Measurements from ENCODE around the gene RIT1. TPM values are rescaled to one million over a fixed set of nuclear protein-coding genes. Genes with fewer than 3 reads are reported as not detected.
"Not testable (repeated sequence)": the region's sequence is repeated elsewhere in the genome, so short reads cannot be mapped to it uniquely, and the experiment has no call there.

RIT1 gene
- total RNA-seq, 1 experiment from 2014 or later = 14.7 TPM

DNA sequence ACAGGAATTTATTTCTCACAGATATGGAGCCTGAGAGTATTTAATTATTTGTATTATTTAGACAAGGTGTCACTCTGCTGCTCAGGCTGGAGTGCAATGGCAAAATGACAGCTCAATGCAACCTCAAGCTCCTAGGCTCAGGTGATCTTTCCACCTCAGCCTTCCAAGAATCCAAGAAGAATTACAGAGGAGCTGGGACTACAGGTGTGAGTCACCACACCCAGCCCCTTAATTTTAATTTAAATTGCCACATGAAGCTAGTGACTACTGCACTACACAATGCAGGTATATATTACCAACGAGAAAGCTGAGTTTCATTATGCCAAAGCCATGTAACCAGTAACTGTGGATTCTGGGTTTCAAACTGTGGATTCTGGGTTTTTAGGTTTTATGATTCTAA lies 20.9 kb upstream of the RIT1 start:
- H3K27me3 ChIP-seq (ENCODE audit: low read length) = no peaks in the 10 kb centered on the region
- H3K4me3 ChIP-seq (ENCODE audit: low read length) = peak overlapping the region; percentile 80
- ChIA-PET POLR2A (ENCODE audit: unreplicated experiment) (interaction anchor here (1.0 kb wide), 1 partner anchor 195 kb away, joined by 4 read pairs; no protein-coding TSS in a partner anchor), CTCF (interaction anchor here (0.9 to 1.1 kb wide), 2 partner anchors 38 to 58 kb away, joined by 3 read pairs; no protein-coding TSS in a partner anchor)
- peak; percentile 2 for ATAC-seq
- BruUV-seq (replicated peaks) = no TSS peak
- H3K27ac ChIP-seq (ENCODE audit: low read length) = peak overlapping the region; percentile 55
- intact Hi-C loops (cut with micrococcal nuclease) = loop anchor here (5.0 kb wide), 2 partner anchors 75 to 185 kb away; partner anchors contain the start of genes GON4L and SYT11
- peak; percentile 63 for DNase-seq
- H3K9ac ChIP-seq (ENCODE audit: low read length) = peak overlapping the region; percentile 49; the same call in 1 of the 2 replicates
- H3K4me2 ChIP-seq (ENCODE audit: low read length) = peak overlapping the region; percentile 88
- H3K4me1 ChIP-seq (ENCODE audit: insufficient read depth, low read length) = peaks cover 46% of the 10 kb centered on the region
- H2AFZ ChIP-seq (ENCODE audit: low read length) = no peak overlapping the region
- H3K36me3 ChIP-seq (ENCODE audit: low read depth, low read length) = peaks cover 48% of the 10 kb centered on the region
- H4K20me1 ChIP-seq (ENCODE audit: low read length) = peaks cover 44% of the 10 kb centered on the region
- TF ChIP-seq, protein P1, sequence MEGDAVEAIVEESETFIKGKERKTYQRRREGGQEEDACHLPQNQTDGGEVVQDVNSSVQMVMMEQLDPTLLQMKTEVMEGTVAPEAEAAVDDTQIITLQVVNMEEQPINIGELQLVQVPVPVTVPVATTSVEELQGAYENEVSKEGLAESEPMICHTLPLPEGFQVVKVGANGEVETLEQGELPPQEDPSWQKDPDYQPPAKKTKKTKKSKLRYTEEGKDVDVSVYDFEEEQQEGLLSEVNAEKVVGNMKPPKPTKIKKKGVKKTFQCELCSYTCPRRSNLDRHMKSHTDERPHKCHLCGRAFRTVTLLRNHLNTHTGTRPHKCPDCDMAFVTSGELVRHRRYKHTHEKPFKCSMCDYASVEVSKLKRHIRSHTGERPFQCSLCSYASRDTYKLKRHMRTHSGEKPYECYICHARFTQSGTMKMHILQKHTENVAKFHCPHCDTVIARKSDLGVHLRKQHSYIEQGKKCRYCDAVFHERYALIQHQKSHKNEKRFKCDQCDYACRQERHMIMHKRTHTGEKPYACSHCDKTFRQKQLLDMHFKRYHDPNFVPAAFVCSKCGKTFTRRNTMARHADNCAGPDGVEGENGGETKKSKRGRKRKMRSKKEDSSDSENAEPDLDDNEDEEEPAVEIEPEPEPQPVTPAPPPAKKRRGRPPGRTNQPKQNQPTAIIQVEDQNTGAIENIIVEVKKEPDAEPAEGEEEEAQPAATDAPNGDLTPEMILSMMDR (conservative IDR thresholded peaks at IDR 0.05; ENCODE audit: low read depth, low read length) = no peak
- TF ChIP-seq EZH2phosphoT487 (IDR thresholded peaks at IDR 0.05; ENCODE audit: borderline replicate concordance, low read length) (no peak), EZH2 (IDR thresholded peaks at IDR 0.05; ENCODE audit: low read length, unreplicated experiment) (no peak)
- H3F3A ChIP-seq (ENCODE audit: low read length, unreplicated experiment) = peaks cover 21% of the 10 kb centered on the region
- H3K9me3 ChIP-seq (ENCODE audit: low read length) = no peaks in the 10 kb centered on the region
- peaks cover 76% of the 10 kb centered on the region for H3K79me2 ChIP-seq (ENCODE audit: low read length)
- no peaks in the 10 kb centered on the region for H3K9me2 ChIP-seq (replicated peaks; ENCODE audit: low read length)

DNA sequence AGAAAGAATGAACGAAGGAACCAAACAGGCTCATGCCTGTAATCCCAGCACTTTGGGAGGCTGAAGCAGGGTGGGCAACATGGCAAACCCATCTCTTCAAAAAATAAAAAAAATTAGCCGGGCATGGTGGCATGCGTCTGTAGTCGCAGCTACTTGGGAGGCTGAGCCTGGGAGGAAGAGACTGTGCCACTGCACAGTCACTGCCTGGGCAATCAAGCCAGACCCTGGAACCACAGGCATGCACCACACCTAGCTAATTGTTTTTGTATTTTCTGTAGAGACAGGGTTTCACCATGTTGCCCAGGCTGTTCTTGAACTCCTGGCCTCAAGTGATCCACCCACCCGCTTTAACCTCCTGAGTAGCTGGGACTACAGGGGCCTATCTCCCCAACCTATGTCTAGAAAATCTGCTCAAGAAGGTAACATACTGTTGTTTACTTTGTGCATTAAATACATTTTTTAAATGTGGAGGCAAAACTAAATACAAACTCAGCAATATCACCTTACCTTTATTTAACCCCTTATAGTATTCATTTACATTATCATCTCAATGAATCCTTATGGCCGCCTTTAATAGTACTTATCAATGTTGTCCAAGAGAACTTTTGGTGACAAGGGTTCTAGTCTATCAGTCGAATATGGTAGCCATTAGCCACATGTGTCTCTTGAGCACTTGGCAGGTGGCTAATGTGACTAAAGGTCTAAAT lies 20.3 kb upstream of the RIT1 start:
- Histone ChIP-seq H3K27ac (ENCODE audit: low read length) (peak overlapping the region; percentile 55), H3K9ac (ENCODE audit: low read length) (peak overlapping the region; percentile 49)
- BruUV-seq (replicated peaks) = no TSS peak

DNA sequence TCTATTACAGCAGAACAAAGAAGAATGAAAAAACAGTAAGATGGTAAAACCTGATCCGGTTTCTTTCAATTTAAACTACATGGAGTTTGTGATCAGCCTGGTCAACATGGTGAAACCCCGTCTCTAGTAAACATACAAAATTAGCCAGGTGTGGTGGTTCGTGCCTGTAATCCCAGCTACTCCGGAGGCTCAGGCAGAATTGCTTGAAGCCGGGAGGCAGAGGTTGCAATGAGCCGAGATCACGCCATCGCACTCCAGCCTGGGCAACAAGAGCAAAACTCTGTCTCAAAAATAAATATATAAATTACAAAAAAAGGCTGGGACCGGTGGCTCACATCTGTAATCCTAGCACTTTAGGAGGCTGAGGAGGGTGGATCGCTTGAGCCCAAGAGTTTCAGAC lies 19.6 kb upstream of the RIT1 start:
- H3K27ac ChIP-seq (ENCODE audit: low read length) = peak overlapping the region; percentile 55
- H2AFZ ChIP-seq (ENCODE audit: low read length); H3K9me3 ChIP-seq (ENCODE audit: low read length); ATAC-seq; H3K9me2 ChIP-seq (replicated peaks; ENCODE audit: low read length); H3K27me3 ChIP-seq (ENCODE audit: low read length); BruUV-seq (replicated peaks); CTCF ChIA-PET; DNase-seq: not testable (repeated sequence)
- peaks cover 46% of the 10 kb centered on the region for H3K4me1 ChIP-seq (ENCODE audit: insufficient read depth, low read length)
- H3K9ac ChIP-seq (ENCODE audit: low read length) = peak overlapping the region; percentile 49
- H3K4me3 ChIP-seq (ENCODE audit: low read length) = peak overlapping the region; percentile 80
- peaks cover 55% of the 10 kb centered on the region for H4K20me1 ChIP-seq (ENCODE audit: low read length)
- intact Hi-C loops (cut with micrococcal nuclease) = loop anchor here (2.0 to 5.0 kb wide), 3 partner anchors 38 to 183 kb away; partner anchors contain the start of genes GON4L and SYT11
- H3F3A ChIP-seq (ENCODE audit: low read length, unreplicated experiment) = peaks cover 24% of the 10 kb centered on the region
- peaks cover 62% of the 10 kb centered on the region for H3K36me3 ChIP-seq (ENCODE audit: low read depth, low read length)
- H3K4me2 ChIP-seq (ENCODE audit: low read length) = peak overlapping the region; percentile 88
- POLR2A ChIA-PET (ENCODE audit: unreplicated experiment) = interaction anchor here (0.6 to 1.4 kb wide), 3 partner anchors 12 to 32 kb away, joined by 4 to 16 read pairs (median 4); no protein-coding TSS in a partner anchor
- H3K79me2 ChIP-seq (ENCODE audit: low read length) = peaks cover 90% of the 10 kb centered on the region

More for the DNA sequence above, 20.3 kb upstream of the RIT1 start:
- Histone ChIP-seq H4K20me1 (ENCODE audit: low read length) (peaks cover 50% of the 10 kb centered on the region), H3K4me1 (ENCODE audit: insufficient read depth, low read length) (peaks cover 46% of the 10 kb centered on the region), H3K4me3 (ENCODE audit: low read length) (peak overlapping the region; percentile 80), H3K36me3 (ENCODE audit: low read depth, low read length) (peaks cover 54% of the 10 kb centered on the region), H2AFZ (ENCODE audit: low read length) (no peak overlapping the region), H3K79me2 (ENCODE audit: low read length) (peaks cover 82% of the 10 kb centered on the region), H3F3A (ENCODE audit: low read length, unreplicated experiment) (peaks cover 26% of the 10 kb centered on the region), H3K4me2 (ENCODE audit: low read length) (peak overlapping the region; percentile 88), H3K9me3 (ENCODE audit: low read length) (no peaks in the 10 kb centered on the region), H3K27me3 (ENCODE audit: low read length) (no peaks in the 10 kb centered on the region), H3K9me2 (replicated peaks; ENCODE audit: low read length) (no peaks in the 10 kb centered on the region)
- POLR2A ChIA-PET (ENCODE audit: unreplicated experiment) = interaction anchor here (0.6 to 1.0 kb wide), 3 partner anchors 13 to 640 kb away, joined by 4 to 16 read pairs (median 4); no protein-coding TSS in a partner anchor
- CTCF ChIA-PET = interaction anchor here (1.1 kb wide), 1 partner anchor 38 kb away, joined by 3 read pairs; no protein-coding TSS in a partner anchor
- no peak for TF ChIP-seq EZH2 (IDR thresholded peaks at IDR 0.05; ENCODE audit: low read length, unreplicated experiment)
- TF ChIP-seq, protein P1 (conservative IDR thresholded peaks at IDR 0.05; ENCODE audit: low read depth, low read length) = no peak
- TF ChIP-seq EZH2phosphoT487 (IDR thresholded peaks at IDR 0.05; ENCODE audit: borderline replicate concordance, low read length) = no peak
- intact Hi-C loops (cut with micrococcal nuclease) = loop anchor here (2.0 to 5.0 kb wide), 3 partner anchors 39 to 184 kb away; partner anchors contain the start of genes GON4L and SYT11
- DNase-seq (peak; percentile 64), ATAC-seq (peak; percentile 51)
